ENCODE data around the gene EXOC3L1. TPM values are rescaled to one million over a fixed set of nuclear protein-coding genes. Genes with fewer than 3 reads are reported as not detected.
A peak's percentile ranks its signal among the peaks of the same experiment; 100 is the strongest.

Gene EXOC3L1
- total RNA-seq, 1 donor from 2014 or later: 0.40 TPM

DNA sequence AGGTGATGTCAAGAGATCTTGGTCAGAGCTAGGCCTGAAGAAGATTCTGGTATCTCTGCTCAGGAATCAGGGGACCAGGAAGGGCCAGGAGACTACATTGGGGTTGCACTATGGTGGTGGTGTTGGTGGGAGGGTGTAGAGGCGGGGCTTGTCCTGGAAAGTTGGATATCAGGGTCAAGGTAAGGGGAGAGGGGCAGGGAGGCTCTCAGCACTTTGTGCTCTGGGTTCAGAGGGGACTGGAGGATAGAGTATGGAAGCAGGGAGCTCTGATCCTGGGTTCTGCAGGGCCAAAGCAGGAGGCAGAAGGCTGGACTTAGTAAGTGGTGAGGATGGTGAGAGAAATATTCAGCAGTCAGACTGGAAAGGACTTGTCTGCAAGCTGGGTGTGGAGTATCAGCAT, 16.6 kb downstream of the EXOC3L1 start:
- TF ChIP-seq, protein P1, sequence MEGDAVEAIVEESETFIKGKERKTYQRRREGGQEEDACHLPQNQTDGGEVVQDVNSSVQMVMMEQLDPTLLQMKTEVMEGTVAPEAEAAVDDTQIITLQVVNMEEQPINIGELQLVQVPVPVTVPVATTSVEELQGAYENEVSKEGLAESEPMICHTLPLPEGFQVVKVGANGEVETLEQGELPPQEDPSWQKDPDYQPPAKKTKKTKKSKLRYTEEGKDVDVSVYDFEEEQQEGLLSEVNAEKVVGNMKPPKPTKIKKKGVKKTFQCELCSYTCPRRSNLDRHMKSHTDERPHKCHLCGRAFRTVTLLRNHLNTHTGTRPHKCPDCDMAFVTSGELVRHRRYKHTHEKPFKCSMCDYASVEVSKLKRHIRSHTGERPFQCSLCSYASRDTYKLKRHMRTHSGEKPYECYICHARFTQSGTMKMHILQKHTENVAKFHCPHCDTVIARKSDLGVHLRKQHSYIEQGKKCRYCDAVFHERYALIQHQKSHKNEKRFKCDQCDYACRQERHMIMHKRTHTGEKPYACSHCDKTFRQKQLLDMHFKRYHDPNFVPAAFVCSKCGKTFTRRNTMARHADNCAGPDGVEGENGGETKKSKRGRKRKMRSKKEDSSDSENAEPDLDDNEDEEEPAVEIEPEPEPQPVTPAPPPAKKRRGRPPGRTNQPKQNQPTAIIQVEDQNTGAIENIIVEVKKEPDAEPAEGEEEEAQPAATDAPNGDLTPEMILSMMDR (IDR thresholded peaks at IDR 0.05; ENCODE audit: unreplicated experiment): no peak
- no peak overlapping the region for H3K27ac Mint-ChIP-seq
- peaks cover 54% of the 10 kb centered on the region for H3K27me3 Mint-ChIP-seq (ENCODE audit: low read depth)
- H3K4me1 Mint-ChIP-seq: peaks cover 39% of the 10 kb centered on the region
- H3K4me3 Mint-ChIP-seq: peak overlapping the region; percentile 66
- H3K36me3 Mint-ChIP-seq: no peaks in the 10 kb centered on the region
- DNase-seq (ENCODE audit: low spot score in 2 of 2, unreplicated experiment in 2 of 2): no peak
- no peaks in the 10 kb centered on the region for H3K9me3 Mint-ChIP-seq

DNA sequence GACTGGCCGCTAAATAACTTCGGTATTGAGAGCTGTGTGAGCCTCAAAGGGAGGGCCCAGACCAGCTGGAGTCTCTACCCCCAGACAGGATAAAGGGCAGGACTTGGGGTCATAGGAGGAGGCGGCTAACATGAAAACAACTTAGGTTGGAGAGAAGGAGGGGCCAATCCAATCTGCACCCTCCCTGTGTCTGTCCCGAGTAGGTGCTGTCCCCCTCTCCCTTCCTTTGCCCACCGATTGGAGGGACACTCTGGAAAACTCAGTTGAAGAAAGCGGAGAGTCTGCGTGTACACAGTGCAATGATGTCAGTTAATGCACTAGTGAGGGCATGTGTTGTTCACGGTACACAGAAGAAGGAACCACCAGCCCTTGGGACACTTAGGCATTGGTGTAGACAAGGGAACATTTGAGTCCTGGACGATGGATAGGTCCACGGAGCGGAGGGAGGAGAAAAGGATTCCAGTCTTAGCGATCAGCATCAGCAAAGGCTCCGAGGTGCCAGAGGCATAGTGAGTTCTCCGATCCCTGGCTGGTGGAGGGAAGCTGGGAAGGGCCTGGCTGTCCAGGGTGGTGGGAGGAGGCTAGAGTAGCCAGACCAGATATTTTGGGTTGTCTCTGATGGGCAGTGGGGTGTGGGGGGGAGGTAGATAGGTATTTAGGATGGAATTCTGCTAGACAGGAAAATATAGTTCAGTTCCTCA, 18.8 kb downstream of the EXOC3L1 start:
- H3K9me3 Mint-ChIP-seq: no peaks in the 10 kb centered on the region
- H3K4me1 Mint-ChIP-seq: peaks cover 32% of the 10 kb centered on the region
- peak overlapping the region; percentile 77 for H3K4me3 Mint-ChIP-seq
- TF ChIP-seq, protein P1 (IDR thresholded peaks at IDR 0.05; ENCODE audit: unreplicated experiment): no peak
- DNase-seq (ENCODE audit: low spot score in 2 of 2, unreplicated experiment in 2 of 2): no peak
- H3K27me3 Mint-ChIP-seq (ENCODE audit: low read depth): peaks cover 68% of the 10 kb centered on the region
- H3K36me3 Mint-ChIP-seq: no peaks in the 10 kb centered on the region
- H3K27ac Mint-ChIP-seq: peak overlapping the region; percentile 27

DNA sequence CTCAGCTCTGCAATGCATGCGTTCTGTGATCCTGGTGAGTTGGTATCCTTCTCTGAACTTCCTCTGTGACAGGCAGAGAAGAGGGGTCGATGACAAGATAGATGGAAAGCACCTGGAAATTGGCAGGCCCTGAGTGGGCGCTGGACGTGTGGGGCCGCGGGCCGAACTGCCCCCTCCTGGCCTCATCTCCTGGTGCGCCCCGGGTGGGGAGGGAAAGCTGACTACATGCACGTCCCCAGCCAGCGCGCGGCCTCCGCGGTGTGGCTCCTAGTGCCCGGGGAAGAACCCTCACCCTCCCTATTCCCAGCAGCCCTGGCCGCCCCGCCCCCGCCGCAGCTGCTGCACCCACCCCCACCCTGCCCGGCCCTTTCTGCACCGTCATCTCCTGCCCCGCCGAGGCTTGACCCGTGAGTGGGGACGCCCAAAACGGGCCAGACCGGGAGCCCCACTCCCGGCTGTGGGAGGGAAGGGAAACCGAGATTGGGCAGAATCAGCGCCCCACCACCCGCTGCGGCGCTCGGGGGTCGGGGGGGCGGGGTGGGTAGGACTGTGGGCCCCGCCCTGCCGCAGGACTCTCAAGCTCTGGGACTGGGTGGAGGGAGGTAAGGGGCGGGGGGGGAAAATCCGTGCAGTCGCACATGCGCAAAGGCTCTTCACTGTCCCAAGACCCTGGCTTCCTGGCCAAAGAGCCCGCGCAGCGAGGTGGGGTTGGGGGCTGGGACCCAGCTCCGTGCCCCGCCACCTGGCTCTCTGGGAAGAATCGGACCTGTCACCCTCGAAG, 19.6 kb downstream of the EXOC3L1 start, which contains the start of gene NOL3:
Gene NOL3, plus strand, starts transcription at position 371 of the 781 bp plus-strand sequence.
- peak within 1 kb of the TSS; percentile 77 for H3K4me3 Mint-ChIP-seq
- peaks cover 71% of the 10 kb centered on the region for H3K27me3 Mint-ChIP-seq (ENCODE audit: low read depth)
- DNase-seq (ENCODE audit: low spot score in 2 of 2, unreplicated experiment in 2 of 2): no peak
- H3K27ac Mint-ChIP-seq: peak within 1 kb of the TSS; percentile 68
- H3K36me3 Mint-ChIP-seq: no peaks in the 10 kb centered on the region
- TF ChIP-seq, protein P1 (IDR thresholded peaks at IDR 0.05; ENCODE audit: unreplicated experiment): no peak
- peaks cover 33% of the 10 kb centered on the region for H3K4me1 Mint-ChIP-seq
- H3K9me3 Mint-ChIP-seq: no peaks in the 10 kb centered on the region

DNA sequence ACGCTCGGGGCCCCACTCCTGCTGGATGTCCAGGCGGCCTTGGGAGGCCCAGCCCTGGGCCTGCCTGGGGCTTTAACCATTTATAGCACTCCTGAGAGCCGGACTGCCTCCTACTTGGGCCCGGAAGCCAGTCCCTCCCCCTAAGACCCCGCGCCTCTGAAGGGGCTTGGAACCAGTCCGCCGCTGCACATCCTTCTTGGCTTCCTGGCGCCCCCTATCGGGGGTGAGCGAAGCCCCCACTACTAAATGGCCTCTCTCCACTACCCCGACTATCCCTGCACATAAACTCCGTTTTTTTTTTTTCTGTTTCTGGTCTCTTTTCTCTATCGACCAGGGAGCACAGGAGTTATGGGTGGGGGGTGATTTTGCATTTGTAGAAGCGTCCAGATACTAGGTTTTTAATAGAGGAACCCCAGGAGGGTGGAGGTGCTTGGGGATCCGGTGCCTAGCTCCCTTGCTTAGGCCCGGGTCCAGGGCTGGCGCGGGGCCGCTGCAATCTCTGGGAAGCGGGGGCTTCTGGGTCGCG, 20.2 kb downstream of the EXOC3L1 start:
- Mint-ChIP-seq H3K36me3 (no peaks in the 10 kb centered on the region), H3K27me3 (ENCODE audit: low read depth) (peaks cover 73% of the 10 kb centered on the region), H3K27ac (peak overlapping the region; percentile 68), H3K9me3 (no peaks in the 10 kb centered on the region), H3K4me3 (peak overlapping the region; percentile 77), H3K4me1 (peaks cover 36% of the 10 kb centered on the region)
- TF ChIP-seq, protein P1 (IDR thresholded peaks at IDR 0.05; ENCODE audit: unreplicated experiment): peak; percentile 58
- no peak for DNase-seq (ENCODE audit: low spot score in 2 of 2, unreplicated experiment in 2 of 2)

DNA sequence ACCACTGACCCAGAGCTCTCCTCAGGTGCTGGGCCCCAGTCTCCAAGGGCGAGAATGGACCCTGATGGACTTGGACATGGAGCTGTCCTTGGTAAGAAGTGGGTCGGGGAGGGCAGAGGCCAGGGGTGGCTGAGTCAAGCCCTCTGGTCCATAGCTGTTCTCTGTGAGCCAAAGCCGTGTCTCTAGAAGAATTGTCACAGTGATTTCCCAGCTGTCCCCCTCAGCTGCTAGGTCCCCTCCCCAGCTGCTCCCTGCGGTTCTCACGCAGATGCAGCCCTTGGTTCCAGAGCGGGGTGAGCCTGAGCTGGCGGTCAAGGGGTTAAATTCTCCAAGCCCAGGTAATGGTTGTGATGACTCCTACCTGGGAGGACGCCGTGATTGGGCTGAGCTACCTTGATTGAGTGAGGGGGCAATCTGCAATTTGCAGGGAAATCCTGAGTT, 20.9 kb downstream of the EXOC3L1 start:
- H3K27me3 Mint-ChIP-seq (ENCODE audit: low read depth): peaks cover 78% of the 10 kb centered on the region
- H3K36me3 Mint-ChIP-seq: no peaks in the 10 kb centered on the region
- peaks cover 38% of the 10 kb centered on the region for H3K4me1 Mint-ChIP-seq
- no peak overlapping the region for H3K27ac Mint-ChIP-seq
- TF ChIP-seq, protein P1 (IDR thresholded peaks at IDR 0.05; ENCODE audit: unreplicated experiment): no peak
- peak overlapping the region; percentile 77 for H3K4me3 Mint-ChIP-seq
- H3K9me3 Mint-ChIP-seq: no peaks in the 10 kb centered on the region
- no peak for DNase-seq (ENCODE audit: low spot score in 2 of 2, unreplicated experiment in 2 of 2)
